ENCODE data around the gene PLCL1.
A peak's percentile ranks its signal among the peaks of the same experiment; 100 is the strongest.

The PLCL1 gene

DNA sequence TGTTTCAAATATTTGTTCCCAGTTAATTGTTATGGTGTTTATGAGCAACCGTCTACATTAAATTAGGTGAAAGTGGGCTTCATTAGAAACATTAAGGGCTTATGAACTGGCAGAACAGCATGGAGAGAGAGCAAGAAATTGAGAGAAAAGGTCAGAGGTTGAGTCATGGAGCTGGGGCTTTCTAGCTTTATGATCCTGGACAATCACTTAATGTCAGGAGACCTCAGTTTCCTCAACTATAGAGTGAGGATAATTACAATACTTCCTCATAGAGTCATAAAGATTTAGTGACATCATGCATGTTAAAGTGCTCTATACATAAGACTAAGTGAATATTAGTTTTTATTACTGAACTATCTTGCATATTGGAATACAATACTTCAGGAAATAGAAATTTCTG, 83.9 kb downstream of the PLCL1 start:
- no peak for DNase-seq (ENCODE audit: low read depth)

- DNase-seq (ENCODE audit: low read depth), result no peak
These were observed 84.6 kb downstream of the PLCL1 start for GRCh38 chr2:197889041-197889440.

DNA sequence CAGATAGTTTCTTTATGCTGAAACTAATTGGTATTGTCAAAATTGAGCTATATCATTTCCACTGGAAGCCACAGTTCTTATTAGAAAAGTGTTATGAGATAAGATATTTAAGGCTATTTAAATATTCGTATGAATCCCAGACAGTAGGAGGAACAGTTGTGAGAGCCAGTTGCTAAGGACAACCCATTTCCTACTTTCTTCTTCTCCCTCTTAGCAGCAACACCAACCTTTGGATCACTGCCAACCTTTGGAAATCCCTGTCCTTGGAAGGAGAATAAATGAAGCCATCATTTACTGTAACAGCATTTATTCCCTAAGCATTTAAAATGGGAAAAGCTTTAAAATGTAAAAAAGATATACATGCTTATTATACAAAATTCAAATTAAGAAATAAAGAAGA, 85.8 kb downstream of the PLCL1 start:
- no peak for DNase-seq (ENCODE audit: low read depth)

DNA sequence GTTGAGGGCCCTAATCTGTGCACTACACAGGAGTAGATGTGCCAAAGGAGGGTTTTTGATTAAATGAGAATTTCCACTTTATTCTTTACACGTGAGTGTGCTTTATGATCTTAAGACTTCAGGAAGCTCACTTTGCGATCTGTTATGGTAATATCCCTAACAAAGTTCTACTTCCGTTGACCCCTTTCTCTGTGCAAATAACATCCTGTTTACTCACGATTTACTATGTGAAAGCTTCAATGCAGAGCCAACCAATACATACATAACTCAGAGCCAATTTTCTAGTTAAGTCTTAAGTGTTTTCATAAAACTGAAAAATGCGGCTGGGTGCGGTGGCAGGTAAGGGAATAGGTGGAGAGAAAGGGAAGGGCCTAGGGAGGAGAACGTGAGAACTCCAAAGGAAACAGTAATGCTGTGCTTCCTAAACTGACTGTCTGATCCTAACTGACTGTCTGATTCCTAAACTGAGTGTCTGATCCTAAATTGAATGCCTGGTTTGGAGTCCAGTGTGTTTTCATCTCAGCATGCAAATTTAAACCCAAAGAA, 87.6 kb downstream of the PLCL1 start:
- no peak for DNase-seq (ENCODE audit: low read depth)

DNA sequence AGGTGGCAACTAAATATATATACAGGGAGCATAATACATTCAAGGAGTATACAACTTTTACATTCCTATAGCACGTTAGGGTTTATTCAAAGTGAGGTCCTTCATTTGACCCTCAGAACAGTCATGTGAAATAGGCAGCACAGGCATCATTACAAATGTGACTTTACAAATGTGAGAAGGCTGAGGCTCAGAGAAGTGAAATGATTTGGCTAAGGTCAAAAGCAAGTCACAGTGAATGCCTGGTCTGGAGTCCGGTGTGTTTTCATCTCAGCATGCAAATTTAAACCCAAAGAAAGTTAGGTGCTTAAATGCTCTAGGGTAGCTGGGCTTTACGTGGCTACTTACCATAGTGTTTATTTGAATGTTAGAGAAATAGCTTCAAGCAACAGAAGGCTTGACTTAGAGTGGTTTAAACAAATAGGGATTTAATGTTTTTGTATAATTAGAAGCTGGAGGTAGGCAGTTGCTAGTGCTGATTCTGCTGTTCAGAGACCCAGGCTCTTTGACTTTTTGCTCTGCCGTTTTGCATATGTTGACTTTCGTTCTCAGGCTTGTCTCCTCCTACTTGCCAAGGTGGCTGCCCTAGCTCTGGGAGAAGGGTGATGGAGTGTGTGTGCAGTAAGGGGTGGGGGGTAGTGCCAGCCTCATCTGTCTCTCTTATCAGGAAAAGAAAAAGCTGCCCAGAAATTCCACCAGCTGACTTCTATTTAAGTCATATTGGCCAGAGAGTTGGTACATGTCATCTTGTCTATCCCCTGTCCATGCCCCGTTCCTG, 89.2 kb downstream of the PLCL1 start:
- no peak for DNase-seq (ENCODE audit: low read depth)

DNA sequence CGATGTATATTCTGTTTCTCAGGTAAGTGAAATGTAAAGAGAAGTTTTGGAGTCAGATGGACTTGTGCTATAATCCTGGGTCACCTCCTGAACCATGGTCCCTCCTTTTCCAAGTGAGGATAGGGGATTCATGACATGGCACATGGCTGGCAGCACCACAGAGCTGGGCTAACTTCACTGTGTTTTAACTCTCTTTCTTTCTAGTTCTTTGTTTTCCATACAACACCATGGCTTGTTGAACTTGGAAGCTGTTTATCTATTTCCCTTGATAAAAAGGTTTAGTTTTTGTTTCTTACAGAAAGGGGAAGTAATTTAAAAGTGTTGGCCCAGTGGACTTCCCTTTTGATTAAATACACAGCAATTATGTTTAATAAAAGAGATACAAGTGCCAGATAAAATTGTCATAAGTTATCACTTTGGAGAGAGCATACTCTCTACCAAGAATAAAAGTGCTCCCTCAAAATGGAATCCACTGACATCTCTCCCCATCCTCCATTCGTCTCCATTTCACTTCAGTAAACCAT, 90.4 kb downstream of the PLCL1 start:
- no peak for DNase-seq (ENCODE audit: low read depth)

DNA sequence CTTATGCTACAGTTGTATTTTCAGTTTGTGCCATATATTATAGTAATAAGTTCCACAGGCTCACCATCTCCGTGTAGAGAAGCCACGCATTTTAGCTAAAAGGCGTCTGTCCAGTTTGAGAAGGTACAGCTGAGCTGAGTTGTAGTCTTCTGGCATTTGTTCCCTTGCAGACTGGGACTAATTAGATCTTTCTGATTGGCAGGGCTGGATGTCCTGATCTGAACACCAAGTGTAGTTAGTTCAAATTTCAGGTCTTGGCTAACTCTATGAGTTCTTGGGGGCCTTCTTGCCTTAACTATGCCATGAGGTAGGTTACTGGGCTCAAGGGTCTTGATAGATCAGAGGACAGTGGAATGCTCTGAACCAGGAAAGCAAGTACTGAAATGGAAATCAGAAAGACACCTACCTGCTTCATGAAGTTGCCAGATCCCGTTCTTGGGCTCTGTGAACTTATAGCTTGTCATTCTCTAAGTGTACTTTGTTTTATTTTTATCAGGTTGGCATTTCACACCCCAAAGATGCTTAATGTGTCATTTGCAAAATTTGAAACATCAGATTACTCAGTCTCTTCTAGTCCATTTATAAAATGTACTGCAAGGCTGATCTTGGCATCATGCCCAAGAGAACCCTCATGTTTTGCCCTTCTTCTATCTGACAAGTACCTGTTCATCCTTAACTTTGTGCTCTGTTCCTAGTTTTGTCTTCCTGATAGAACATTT, 93.7 kb downstream of the PLCL1 start:
- DNase-seq (ENCODE audit: low read depth), result no peak

GRCh38 chr2:197904446-197904845, 100.1 kb downstream of the PLCL1 start:
- DNase-seq (ENCODE audit: low read depth), result peak; percentile 2

DNA sequence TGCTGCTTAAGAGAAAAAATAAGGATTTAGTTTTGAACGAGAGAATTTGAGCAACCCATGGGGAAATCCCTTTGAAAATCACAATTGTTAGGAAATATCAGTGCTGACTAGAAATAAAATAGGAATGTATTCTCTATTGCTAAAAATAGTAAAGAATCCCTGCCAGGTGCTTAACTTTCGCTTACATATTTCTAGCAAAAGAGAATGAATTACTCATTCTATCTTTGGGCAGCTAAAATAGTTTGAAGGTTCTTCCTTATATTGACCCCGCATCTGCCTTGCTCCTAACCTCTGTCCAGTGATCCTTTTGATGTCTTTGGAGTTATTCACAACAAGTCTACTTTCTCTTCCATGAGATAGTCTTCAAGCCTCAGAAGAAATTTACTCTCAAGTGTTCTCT, 103.8 kb downstream of the PLCL1 start:
- DNase-seq (ENCODE audit: low read depth), result no peak

DNA sequence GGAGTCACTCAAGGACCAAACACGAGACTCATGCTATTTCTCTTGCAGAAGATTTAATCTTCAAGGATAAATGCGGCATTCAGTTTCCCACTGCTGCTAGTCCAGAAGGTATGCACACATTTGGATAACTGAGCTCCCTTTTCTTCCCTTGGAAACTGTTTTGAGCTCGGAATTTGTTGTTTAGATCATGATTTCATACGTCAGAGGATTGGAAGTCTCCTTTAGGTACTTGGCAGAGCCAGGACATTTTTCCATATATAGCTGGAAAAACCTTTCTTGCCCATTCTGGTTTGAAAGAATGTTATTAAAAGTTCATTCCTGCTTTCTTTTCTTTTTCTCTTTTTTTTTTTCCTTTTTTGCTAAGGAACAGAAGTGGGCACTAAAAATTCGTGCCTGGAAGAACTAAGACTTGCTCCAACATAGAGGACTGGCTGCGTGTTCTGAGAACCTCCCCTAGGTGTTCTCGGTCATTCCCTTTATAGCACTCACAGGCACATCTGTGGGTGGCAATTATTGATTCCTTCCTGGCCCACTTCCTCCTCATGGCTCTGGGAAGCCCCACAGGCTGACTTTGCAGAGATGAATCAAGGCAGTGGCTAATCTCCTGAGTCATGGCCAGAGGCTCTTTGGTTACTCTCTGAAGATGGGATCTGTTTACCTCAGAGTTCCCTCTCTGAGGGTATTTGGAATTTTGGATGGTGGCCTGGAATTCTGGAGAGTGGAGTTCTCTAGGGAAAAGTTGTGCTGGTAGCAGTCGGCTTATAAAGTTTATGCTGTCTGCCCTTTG, 104.8 kb downstream of the PLCL1 start:
- DNase-seq (ENCODE audit: low read depth), result no peak

DNA sequence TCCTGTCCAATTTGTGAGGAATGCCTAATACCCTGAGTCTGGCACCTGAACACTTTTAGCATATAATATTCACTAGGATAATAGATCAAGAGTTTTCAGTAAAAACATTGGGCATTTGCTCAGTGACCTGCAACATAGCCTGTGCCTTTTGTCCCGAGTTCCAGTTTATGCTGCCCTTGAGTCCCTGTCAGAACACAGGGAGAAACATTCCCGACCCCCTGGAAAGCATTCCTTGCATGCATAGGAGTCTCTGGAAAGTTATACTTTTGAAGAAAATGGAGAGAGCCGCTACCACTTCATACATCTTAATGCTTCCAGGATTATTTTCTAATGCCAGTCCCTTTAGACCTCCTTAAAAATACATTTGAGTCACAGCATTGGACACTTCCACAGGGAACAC, 107.3 kb downstream of the PLCL1 start:
- no peak for DNase-seq (ENCODE audit: low read depth)

DNA sequence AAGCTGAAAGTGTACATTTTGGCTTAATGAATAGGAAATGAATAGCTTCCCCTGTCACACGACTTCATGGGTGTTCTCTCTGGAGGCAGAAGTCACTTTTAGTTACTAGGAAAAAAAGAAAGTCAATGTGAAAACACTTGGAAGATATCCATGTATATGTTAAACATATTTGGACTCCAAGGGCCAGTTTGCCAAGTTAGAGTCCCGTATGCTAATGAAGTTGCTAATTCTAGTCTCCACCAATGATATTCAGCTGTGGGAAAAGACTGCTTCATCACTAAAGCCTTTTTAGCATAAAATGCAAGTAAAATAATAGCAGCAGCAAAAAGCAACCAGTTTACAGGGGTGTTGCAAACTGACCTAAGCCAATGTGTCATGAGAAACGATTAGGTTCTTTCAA, 108.7 kb downstream of the PLCL1 start:
- no peak for DNase-seq (ENCODE audit: low read depth)

DNA sequence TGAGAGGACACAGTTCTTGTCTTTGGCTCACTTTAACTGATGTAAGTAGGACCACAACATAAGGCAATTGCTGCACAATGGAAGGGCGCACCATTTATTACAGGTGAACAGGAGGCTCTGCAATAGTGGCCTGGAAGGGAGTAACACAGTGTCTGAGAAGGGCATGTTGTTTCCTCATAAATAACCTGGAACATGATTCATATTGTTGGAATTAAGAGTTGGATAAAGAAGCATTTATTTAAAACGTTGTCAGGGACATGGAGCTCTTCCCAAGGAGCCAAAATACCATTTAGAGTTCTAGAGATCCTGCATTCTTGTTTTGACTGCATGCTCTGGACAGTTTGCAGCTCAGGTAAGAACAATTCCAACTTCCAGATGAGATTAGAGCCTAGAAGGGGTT, 110.4 kb downstream of the PLCL1 start:
- DNase-seq (ENCODE audit: low read depth), result no peak

GRCh38 chr2:197915548-197916265, 111.3 kb downstream of the PLCL1 start:
- no peak for DNase-seq (ENCODE audit: low read depth)

DNA sequence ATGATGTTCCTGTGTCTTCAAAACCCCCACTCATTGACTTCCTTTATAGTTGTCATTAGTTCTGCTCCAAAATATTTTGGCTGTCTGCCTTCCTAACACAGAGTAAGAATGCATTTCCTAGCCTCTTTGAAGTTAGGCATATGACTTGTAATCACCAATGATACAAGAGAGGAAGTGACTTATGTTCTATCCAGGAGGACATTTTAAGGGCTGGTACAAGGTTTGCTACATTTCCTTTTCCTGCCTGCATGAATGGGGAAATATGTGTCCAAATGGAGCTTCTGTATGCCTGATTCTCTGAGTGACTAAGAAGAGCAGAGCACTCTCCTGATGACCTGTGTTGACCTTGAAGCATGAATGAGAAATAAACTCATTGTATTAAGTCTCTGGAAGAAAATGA, 115.1 kb downstream of the PLCL1 start:
- no peak for DNase-seq (ENCODE audit: low read depth)

DNA sequence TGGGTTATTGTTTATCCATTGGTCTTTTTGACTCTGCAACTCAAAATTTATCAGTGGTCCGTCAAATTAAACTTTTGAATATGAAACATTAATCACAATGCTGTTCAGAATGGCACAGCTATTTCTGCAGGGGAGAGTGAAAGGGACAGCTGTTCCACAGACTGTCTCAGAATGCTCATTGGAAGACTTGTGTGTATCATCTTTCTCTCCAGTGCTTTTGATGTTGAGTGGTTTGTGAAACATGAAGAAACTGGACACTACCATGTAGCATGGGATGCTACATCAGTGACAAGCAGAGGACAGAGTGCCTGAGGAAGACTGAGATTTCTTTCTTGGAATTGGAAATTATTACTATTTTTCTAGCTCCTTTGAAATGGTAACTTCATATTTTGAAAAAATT, 115.7 kb downstream of the PLCL1 start:
- DNase-seq (ENCODE audit: low read depth), result no peak

GRCh38 chr2:197920592-197921201, 116.3 kb downstream of the PLCL1 start:
- no peak for DNase-seq (ENCODE audit: low read depth)

GRCh38 chr2:197924483-197924882, 120.1 kb downstream of the PLCL1 start:
- DNase-seq (ENCODE audit: low read depth), result no peak

GRCh38 chr2:197925204-197925603, 120.8 kb downstream of the PLCL1 start:
- no peak for DNase-seq (ENCODE audit: low read depth)

DNA sequence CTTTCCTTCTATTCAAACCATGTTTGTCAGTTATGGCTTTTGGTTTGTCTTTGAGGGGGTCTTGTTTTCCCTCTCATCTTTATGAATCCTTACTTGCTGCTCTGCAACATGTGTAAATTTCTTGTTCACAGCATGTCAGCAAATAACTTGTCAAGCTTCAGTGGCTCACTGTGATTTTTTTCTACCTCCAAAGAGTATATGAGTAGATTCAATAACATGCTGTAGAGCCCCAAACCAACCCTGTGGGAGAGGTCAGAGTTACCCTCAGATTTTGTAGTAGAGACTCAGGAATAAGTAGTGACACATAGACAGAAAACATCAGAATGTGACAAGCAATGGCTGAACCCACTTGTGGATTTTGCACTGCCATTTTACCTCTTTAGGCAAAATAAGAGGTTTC, 121.6 kb downstream of the PLCL1 start:
- DNase-seq (ENCODE audit: low read depth), result no peak

- DNase-seq (ENCODE audit: low read depth), result no peak
These were observed 122.3 kb downstream of the PLCL1 start for GRCh38 chr2:197926673-197927072.

Measured in activated T-helper 9 cell treated with anti-CD3 and anti-CD28 coated beads, Interleukin-2, amount 50 U/mL, for 16 hours (primary cell).